ENCODE data around the gene YBX1.

DNA sequence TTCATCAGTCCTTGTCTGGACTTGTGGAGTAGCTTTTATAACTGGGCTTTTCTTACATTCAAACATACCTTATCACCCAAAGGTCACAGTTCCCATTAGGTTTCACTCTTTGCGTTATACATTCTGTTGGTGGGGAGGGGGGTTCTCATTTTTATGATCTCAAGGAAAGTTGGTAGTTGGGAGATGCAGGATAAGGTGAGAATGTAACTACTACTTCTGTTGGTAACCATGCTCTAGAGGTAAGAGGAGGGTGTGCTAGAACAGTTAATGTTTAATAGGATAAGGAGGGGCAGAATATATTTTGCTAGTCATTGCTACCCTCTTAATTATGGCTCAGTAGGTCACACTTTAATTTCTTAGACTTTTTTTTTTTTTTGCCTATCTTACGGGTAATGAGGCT lies 10.7 kb downstream of the YBX1 start:
- no peak for TF ChIP-seq POLR2AphosphoS5 (IDR thresholded peaks at IDR 0.05; ENCODE audit: low read depth, low read length)
- TF ChIP-seq, protein P1, sequence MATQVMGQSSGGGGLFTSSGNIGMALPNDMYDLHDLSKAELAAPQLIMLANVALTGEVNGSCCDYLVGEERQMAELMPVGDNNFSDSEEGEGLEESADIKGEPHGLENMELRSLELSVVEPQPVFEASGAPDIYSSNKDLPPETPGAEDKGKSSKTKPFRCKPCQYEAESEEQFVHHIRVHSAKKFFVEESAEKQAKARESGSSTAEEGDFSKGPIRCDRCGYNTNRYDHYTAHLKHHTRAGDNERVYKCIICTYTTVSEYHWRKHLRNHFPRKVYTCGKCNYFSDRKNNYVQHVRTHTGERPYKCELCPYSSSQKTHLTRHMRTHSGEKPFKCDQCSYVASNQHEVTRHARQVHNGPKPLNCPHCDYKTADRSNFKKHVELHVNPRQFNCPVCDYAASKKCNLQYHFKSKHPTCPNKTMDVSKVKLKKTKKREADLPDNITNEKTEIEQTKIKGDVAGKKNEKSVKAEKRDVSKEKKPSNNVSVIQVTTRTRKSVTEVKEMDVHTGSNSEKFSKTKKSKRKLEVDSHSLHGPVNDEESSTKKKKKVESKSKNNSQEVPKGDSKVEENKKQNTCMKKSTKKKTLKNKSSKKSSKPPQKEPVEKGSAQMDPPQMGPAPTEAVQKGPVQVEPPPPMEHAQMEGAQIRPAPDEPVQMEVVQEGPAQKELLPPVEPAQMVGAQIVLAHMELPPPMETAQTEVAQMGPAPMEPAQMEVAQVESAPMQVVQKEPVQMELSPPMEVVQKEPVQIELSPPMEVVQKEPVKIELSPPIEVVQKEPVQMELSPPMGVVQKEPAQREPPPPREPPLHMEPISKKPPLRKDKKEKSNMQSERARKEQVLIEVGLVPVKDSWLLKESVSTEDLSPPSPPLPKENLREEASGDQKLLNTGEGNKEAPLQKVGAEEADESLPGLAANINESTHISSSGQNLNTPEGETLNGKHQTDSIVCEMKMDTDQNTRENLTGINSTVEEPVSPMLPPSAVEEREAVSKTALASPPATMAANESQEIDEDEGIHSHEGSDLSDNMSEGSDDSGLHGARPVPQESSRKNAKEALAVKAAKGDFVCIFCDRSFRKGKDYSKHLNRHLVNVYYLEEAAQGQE (IDR thresholded peaks at IDR 0.05; ENCODE audit: insufficient read depth in 1 of 2, low read depth in 2 of 2, low read length in 2 of 2) = no peak
- no peak for TF ChIP-seq TAF1 (IDR thresholded peaks at IDR 0.05; ENCODE audit: borderline replicate concordance, insufficient read depth, low read length)
